CD4-positive, alpha-beta T cell (primary cell): Measurements from ENCODE around the gene ZHX3. TPM values are rescaled to one million over a fixed set of nuclear protein-coding genes. Genes with fewer than 3 reads are reported as not detected.

Experiments used
- ATAC-seq: fragments of 200-7000 bp; cut with Tn5 transposase; one replicate; pipeline ENCODE4 v1.10.0; 2022; ENCODE audit warnings: mild to moderate bottlenecking; ENCODE audit not compliant: poor library complexity
- CTCF ChIA-PET: fragments of 350-600 bp; sonication (Branson Sonifier 250); formaldehyde crosslinking; loops from one replicate; lab custom pipeline; 2021; ENCODE audit warnings: antibody characterized with exemption, inconsistent platforms; lab: Charles Lee
- POLR2A ChIA-PET: fragments of 350-600 bp; sonication (Branson Sonifier 250); formaldehyde crosslinking; loops from one replicate; lab custom pipeline; 2021; ENCODE audit warnings: antibody characterized with exemption, inconsistent platforms; lab: Charles Lee
- DNase-seq, 14 experiments: peaks; one replicate each; pipeline ENCODE4 v3.0.0-alpha.2; 2013 to 2020; ENCODE audit warnings: mixed read lengths in 2 of 14
- H3K27ac ChIP-seq, 2 donors: one replicate each; pipeline versions ENCODE4 v1.5.1 to v1.7.0; 2013; ENCODE audit warnings: low read length in 2 of 2, low read depth in 1 of 2, mild to moderate bottlenecking in 1 of 2
- H3K27me3 ChIP-seq, 2 experiments: 1 replicate in 1 of 2; 2 replicates in 1 of 2; pipeline versions ENCODE4 v1.6.1 to v1.7.0; 2013; ENCODE audit warnings: low read length in 2 of 2, control low read depth in 1 of 2, mild to moderate bottlenecking in 1 of 2, moderate library complexity in 1 of 2; ENCODE audit not compliant: insufficient read depth in 2 of 2, control insufficient read depth in 1 of 2
- H3K36me3 ChIP-seq: one replicate; pipeline ENCODE4 v1.6.1; 2013; ENCODE audit warnings: low read length, control low read depth; ENCODE audit not compliant: insufficient read depth
- H3K4me1 ChIP-seq: one replicate; pipeline ENCODE4 v1.6.1; 2013; ENCODE audit warnings: low read length, control low read depth; ENCODE audit not compliant: insufficient read depth
- H3K4me3 ChIP-seq: one replicate; pipeline ENCODE4 v1.5.1; 2013; ENCODE audit warnings: mild to moderate bottlenecking, low read length, moderate library complexity
- H3K9me3 ChIP-seq, 2 experiments: 1 replicate in 1 of 2; 2 replicates in 1 of 2; pipeline versions ENCODE4 v1.6.1 to v1.7.0; 2013; ENCODE audit warnings: low read length in 2 of 2, mild to moderate bottlenecking in 2 of 2, control low read depth in 1 of 2, moderate library complexity in 1 of 2; ENCODE audit not compliant: control insufficient read depth in 1 of 2, insufficient read depth in 1 of 2
- H3K27ac Mint-ChIP-seq: one replicate; pipeline ENCODE4 v1.8.0; 2020; ENCODE audit warnings: mixed read lengths
- H3K27me3 Mint-ChIP-seq: one replicate; pipeline ENCODE4 v1.8.0; 2021; ENCODE audit warnings: mixed read lengths
- H3K36me3 Mint-ChIP-seq: one replicate; pipeline ENCODE4 v1.8.0; 2021; ENCODE audit warnings: low read depth, mixed read lengths
- H3K4me1 Mint-ChIP-seq: one replicate; pipeline ENCODE4 v1.8.0; 2021; ENCODE audit warnings: low read depth, mixed read lengths
- H3K4me3 Mint-ChIP-seq: one replicate; pipeline ENCODE4 v1.8.0; 2020; ENCODE audit warnings: mild to moderate bottlenecking, mixed read lengths
- H3K9me3 Mint-ChIP-seq: one replicate; pipeline ENCODE4 v1.8.0; 2020; ENCODE audit warnings: mixed read lengths
- intact Hi-C, 2 experiments: fragments of 100-400 bp; cut with DNase I in 1 of 2; cut with micrococcal nuclease in 1 of 2; formaldehyde crosslinking; loops; one replicate each; pipeline versions ENCODE4 v1.15.1 to v1.9.0; 2023 to 2025; cut with DNase I, micrococcal nuclease
- total RNA-seq, 174 experiments: library from RNA in 2 of 174; stranded (reverse) in 2 of 174; gene quantifications; one replicate each; pipeline ENCODE4 v1.2.3 and lab custom pipeline; 2021 to 2026
- TF ChIP-seq, protein P1 (sequence below): fragments of 200-600 bp; IDR thresholded peaks from one replicate; pipeline ENCODE4 v1.8.0; 2022; ENCODE audit warnings: antibody characterized with exemption, mild to moderate bottlenecking

ZHX3 gene
- total RNA-seq, 2 experiments from 2014 or later = 6.6 to 7.6 TPM

DNA sequence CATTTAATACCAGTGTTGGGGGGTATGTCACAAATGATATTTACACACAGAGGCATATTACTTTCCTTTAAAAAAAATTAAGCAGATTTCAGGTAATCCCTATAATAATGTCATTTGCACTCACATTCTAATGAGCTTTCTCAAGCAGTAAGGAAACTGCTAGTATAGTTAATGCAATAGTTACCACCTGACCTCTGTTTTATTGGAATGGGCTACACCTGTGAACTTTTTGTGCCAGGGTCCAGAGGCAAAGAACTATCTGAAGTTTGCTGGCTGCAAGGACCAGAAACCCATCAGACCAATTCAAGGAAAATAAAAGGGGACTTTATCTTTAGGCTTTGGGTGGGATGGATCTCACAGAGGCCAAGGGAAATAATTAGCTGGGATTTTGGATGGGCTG is 2.9 kb upstream of the ZHX3 start:
- Mint-ChIP-seq H3K9me3 (no peaks in the 10 kb centered on the region), H3K4me1 (peaks cover 32% of the 10 kb centered on the region), H3K4me3 (no peak overlapping the region), H3K36me3 (no peaks in the 10 kb centered on the region), H3K27ac (peak overlapping the region; percentile 1), H3K27me3 (no peaks in the 10 kb centered on the region)
- intact Hi-C loops = no loop called here
- DNase-seq = no peak
- Histone ChIP-seq H3K9me3 (no peaks in the 10 kb centered on the region), H3K36me3 (no peaks in the 10 kb centered on the region), H3K27me3 (no peaks in the 10 kb centered on the region), H3K27ac (no peak overlapping the region), H3K4me1 (peaks cover 13% of the 10 kb centered on the region), H3K4me3 (no peak overlapping the region)
- POLR2A ChIA-PET = no interaction called here
- TF ChIP-seq, protein P1, sequence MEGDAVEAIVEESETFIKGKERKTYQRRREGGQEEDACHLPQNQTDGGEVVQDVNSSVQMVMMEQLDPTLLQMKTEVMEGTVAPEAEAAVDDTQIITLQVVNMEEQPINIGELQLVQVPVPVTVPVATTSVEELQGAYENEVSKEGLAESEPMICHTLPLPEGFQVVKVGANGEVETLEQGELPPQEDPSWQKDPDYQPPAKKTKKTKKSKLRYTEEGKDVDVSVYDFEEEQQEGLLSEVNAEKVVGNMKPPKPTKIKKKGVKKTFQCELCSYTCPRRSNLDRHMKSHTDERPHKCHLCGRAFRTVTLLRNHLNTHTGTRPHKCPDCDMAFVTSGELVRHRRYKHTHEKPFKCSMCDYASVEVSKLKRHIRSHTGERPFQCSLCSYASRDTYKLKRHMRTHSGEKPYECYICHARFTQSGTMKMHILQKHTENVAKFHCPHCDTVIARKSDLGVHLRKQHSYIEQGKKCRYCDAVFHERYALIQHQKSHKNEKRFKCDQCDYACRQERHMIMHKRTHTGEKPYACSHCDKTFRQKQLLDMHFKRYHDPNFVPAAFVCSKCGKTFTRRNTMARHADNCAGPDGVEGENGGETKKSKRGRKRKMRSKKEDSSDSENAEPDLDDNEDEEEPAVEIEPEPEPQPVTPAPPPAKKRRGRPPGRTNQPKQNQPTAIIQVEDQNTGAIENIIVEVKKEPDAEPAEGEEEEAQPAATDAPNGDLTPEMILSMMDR = no peak
- CTCF ChIA-PET = interaction anchor here (0.5 kb wide), 1 partner anchor 9 kb away, joined by 3 read pairs; no protein-coding TSS in a partner anchor
- ATAC-seq = no peak

DNA sequence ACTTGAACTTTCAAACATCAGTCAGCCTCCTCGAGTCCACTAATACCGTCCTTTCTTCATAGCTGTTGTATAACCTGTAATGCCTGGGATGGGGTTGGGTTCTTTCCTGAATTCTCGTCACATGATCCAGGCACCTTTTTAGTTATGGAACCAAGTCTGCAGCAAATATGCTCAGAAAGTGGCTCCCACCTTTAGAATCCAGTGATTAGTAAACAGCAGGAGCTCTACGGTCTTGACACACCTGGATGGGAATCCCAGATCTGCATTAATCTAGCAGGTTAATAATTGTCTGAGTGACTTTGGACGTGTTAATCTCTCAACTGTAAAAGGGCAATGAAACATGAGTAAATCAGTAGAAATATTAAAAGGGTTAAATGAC is 729 bp upstream of the ZHX3 start:
- peak in 1 of 14 experiments; percentile 15 for DNase-seq
- TF ChIP-seq, protein P1 = no peak
- ChIA-PET CTCF (interaction anchor here (1.2 kb wide), 2 partner anchors 85 to 145 kb away, joined by 3 to 4 read pairs; no protein-coding TSS in a partner anchor), POLR2A (interaction anchor here (2.2 to 2.4 kb wide), 2 partner anchors 11 to 161 kb away, joined by 12 to 15 read pairs; no protein-coding TSS in a partner anchor)
- H3K4me1 Mint-ChIP-seq = peaks cover 38% of the 10 kb centered on the region
- Histone ChIP-seq H3K36me3 (no peaks in the 10 kb centered on the region), H3K9me3 (no peaks in the 10 kb centered on the region), H3K27me3 (no peaks in the 10 kb centered on the region), H3K4me1 (peaks cover 13% of the 10 kb centered on the region), H3K4me3 (peak overlapping the region; percentile 77), H3K27ac (peak overlapping the region; percentile 38 to 57)
- no peaks in the 10 kb centered on the region for H3K36me3 Mint-ChIP-seq
- H3K27me3 Mint-ChIP-seq = no peaks in the 10 kb centered on the region
- peak overlapping the region; percentile 86 for H3K4me3 Mint-ChIP-seq
- no peak for ATAC-seq
- H3K27ac Mint-ChIP-seq = peak overlapping the region; percentile 75
- intact Hi-C loops = loop anchor here in 1 of 2 experiments (2.0 to 5.0 kb wide), 5 partner anchors 21 to 374 kb away; partner anchors contain the start of gene CHD6
- no peaks in the 10 kb centered on the region for H3K9me3 Mint-ChIP-seq

DNA sequence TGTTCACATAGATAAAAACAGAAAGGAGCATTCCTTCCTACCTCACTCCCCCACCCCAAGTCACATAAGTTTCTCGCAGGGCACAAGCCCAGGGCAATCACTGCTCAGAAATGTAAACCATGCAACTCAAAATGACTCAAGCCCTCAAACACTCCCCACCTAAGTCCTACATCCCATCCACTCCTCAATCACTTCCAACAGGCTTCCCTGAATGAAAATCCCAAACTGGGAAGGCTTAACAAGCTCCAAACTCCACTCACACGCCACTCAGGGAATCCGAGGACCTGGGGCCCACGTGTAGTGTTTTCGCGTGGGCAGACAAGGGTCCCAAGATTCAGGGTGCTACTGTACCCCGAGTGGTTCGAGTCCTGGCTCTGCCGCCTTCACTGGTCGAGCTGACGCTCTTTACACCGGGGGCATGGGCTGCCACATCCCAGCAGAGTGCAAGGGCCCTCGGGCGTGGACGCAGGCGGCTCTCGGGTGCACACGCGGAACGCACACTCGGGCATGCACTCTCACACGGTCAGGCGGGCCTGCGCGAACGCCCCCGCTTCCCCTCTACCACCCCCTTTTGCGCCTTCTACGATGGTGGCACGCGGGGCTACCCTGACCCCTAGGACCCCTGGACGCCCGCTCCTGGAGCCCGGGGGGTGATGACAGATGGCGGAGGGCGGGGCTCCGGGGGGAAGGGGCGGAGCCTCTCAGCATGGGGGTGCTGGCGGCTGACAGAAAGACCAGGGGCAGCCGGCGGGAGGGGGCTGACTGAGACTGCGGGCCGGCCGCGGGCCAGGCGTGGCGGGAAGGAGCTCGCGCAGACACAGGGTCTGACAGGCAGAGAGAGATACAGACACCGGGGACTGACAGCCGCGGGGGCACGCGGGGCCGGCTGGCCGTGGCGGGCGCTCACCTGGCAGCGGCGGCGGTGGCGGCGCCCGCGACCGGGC is 657 bp downstream of the ZHX3 start:
- Mint-ChIP-seq H3K4me1 (peaks cover 38% of the 10 kb centered on the region), H3K27ac (peak overlapping the region; percentile 74), H3K9me3 (no peaks in the 10 kb centered on the region), H3K36me3 (no peaks in the 10 kb centered on the region), H3K4me3 (peak overlapping the region; percentile 90), H3K27me3 (no peaks in the 10 kb centered on the region)
- intact Hi-C loops = loop anchor here in 1 of 2 experiments (1.0 to 5.0 kb wide), 6 partner anchors 85 to 375 kb away; partner anchors contain the start of genes CHD6 and TOP1
- DNase-seq = peak; percentile 55 to 85 (median 69)
- H3K9me3 ChIP-seq = no peaks in the 10 kb centered on the region
- POLR2A ChIA-PET = interaction anchor here (0.7 to 2.4 kb wide), 6 partner anchors 8 to 376 kb away, joined by 3 to 15 read pairs (median 4); partner anchors contain the start of gene PLCG1
- H3K27ac ChIP-seq = peak overlapping the region in 1 of 2 donors; percentile 5
- peaks cover 13% of the 10 kb centered on the region for H3K4me1 ChIP-seq
- H3K36me3 ChIP-seq = no peaks in the 10 kb centered on the region
- peak overlapping the region; percentile 77 for H3K4me3 ChIP-seq
- CTCF ChIA-PET = interaction anchor here (0.8 kb wide), 1 partner anchor 326 kb away, joined by 3 read pairs; no protein-coding TSS in a partner anchor
- no peaks in the 10 kb centered on the region for H3K27me3 ChIP-seq
- TF ChIP-seq, protein P1 = no peak
- peak; percentile 41 for ATAC-seq
